GM11168 (cell line): ENCODE results near the gene ITPR2.

Experiments
- in situ Hi-C: fragments of 300-500 bp; cut with MboI; formaldehyde crosslinking; loops from one replicate; pipeline ENCODE4 v1.12.0; 2022; ENCODE audit warnings: low sequenced_read_pairs; ENCODE audit not compliant: unreplicated experiment

The ITPR2 gene

GRCh38 chr12:26295001-26295400 is 538.0 kb downstream of the ITPR2 start:
- in situ Hi-C loops: no loop called here

DNA sequence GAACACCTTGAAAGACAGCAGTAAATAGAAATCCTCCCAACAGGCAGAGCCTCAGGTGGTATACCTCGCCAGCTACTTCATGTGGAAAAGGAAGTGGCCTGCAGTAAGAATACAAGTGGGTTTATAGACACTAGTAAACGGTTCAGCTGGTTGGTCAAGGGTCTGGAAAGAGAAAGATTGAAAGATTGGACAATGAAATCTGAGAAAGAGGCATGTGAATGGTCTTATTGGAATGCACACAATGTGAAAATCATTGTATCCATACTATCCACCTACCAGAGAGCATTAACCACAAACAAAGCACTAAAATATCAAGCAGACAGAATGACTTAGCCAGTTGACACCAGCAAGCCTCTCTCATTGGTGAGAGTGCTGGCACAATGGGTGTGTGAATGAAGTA is 539.4 kb downstream of the ITPR2 start:
- in situ Hi-C loops: no loop called here

DNA sequence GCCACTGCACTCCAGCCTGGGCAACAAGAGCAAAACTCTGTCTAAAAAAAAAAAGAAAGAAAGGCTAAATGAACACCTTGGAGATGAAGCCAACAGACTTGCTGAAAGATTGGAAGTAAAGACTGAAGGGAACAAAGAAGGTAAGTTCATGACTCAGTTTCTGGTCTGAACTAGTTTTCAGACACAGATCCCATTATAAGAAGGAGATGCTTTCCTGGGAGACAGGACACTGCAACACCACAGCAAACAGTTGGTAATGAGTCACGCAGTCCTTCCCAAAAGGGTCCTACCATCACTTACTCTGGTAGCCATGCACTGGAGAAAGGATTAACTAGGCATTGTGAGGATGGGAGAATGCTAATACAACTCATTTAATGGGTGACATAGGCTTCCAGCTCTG is 540.4 kb downstream of the ITPR2 start:
- in situ Hi-C loops: no loop called here

DNA sequence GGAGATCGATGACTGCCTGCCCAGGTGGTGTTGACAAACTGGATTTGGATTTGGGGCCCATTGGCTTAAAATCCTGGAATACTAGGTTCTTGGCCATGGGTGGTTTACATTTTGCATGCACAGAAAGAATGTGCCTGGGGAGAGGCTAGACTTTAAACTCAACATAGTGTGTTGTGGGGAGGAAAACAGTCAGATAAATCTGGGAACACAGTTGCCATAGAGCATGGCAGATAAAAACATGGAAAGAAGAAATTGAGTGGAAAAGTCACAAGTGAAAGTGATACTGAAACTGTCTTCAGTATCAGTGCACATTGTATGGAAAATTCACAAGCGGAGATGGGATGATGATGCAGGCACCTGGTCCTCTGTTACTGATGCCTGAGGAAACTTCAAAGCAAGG is 542.4 kb downstream of the ITPR2 start:
- in situ Hi-C loops: no loop called here

- in situ Hi-C loops: no loop called here
Observed at GRCh38 chr12:26287671-26288381, 545.2 kb downstream of the ITPR2 start.
